Spleen (tissue), 11 donors: ENCODE data around the gene GALNT15. TPM values are rescaled to one million over a fixed set of nuclear protein-coding genes. Genes with fewer than 3 reads are reported as not detected.

ENCODE experiments used
- DNase-seq: peaks from one replicate; pipeline ENCODE4 v3.0.0-alpha.2; 2020
- H3K27ac ChIP-seq, 8 donors: fragments of 200-600 bp; sonication (generic) in 7 of 8; 1 replicate in 4 of 8; 2 replicates in 4 of 8; pipeline versions ENCODE4 v1.5.0 to v1.8.0; 2016 to 2021; ENCODE audit warnings: inconsistent platforms in 4 of 8, mild to moderate bottlenecking in 4 of 8, moderate library complexity in 1 of 8
- H3K27me3 ChIP-seq, 7 donors: fragments of 200-600 bp; sonication (generic) in 6 of 7; replicated peaks in 1 of 7; 1 replicate in 4 of 7; 2 replicates in 3 of 7; pipeline versions ENCODE4 v1.5.0 to v1.8.0; 2016 to 2021; ENCODE audit warnings: inconsistent platforms in 3 of 7, mild to moderate bottlenecking in 1 of 7
- H3K36me3 ChIP-seq, 6 donors: fragments of 200-600 bp; sonication (generic) in 5 of 6; 1 replicate in 4 of 6; 2 replicates in 2 of 6; pipeline versions ENCODE4 v1.5.0 to v1.8.0; 2016 to 2021; ENCODE audit warnings: inconsistent platforms in 2 of 6
- H3K4me1 ChIP-seq, 6 donors: fragments of 200-600 bp; sonication (generic) in 5 of 6; 1 replicate in 3 of 6; 2 replicates in 3 of 6; pipeline versions ENCODE4 v1.5.0 to v1.8.0; 2016 to 2021; ENCODE audit warnings: inconsistent platforms in 3 of 6
- H3K4me3 ChIP-seq, 8 donors: fragments of 200-600 bp; sonication (generic) in 7 of 8; 1 replicate in 4 of 8; 2 replicates in 4 of 8; pipeline versions ENCODE4 v1.5.0 to v1.8.0; 2016 to 2021; ENCODE audit warnings: inconsistent platforms in 4 of 8, mild to moderate bottlenecking in 4 of 8, moderate library complexity in 2 of 8
- H3K9me3 ChIP-seq, 8 donors: fragments of 200-600 bp; sonication (generic) in 7 of 8; 1 replicate in 4 of 8; 2 replicates in 4 of 8; pipeline versions ENCODE4 v1.5.0 to v1.8.0; 2016 to 2021; ENCODE audit warnings: inconsistent platforms in 4 of 8
- POLR2A ChIP-seq, 3 donors: fragments of 450-650 bp; IDR thresholded peaks; one replicate each; pipeline ENCODE4 v1.5.1; 2017; ENCODE audit warnings: antibody characterized with exemption in 3 of 3, mild to moderate bottlenecking in 1 of 3
- POLR2AphosphoS5 ChIP-seq, 3 donors: sonication (generic); formaldehyde crosslinking; IDR thresholded peaks; one replicate each; pipeline ENCODE4 v1.5.1; 2017; ENCODE audit warnings: antibody characterized with exemption in 3 of 3
- WGBS, 5 donors: extraction: QIAGEN DNeasy Blood & Tissue Kit in 3 of 5; methylation state at CpG; one replicate each; pipeline versions ENCODE4 v1.1.5 to v1.1.7; 2013 to 2018; 5-methylcytosine and 5-hydroxymethylcytosine counted together
- intact Hi-C: fragments of 100-400 bp; cut with DNase I; formaldehyde crosslinking; loops from one replicate; pipeline ENCODE4 v1.15.0; 2023; ENCODE audit warnings: low total_unique reads
- polyA plus RNA-seq, 3 donors: library from polyadenylated mRNA; stranded (reverse); fragments of 200-250 nt; gene quantifications; one replicate each; pipeline ENCODE4 v1.2.1, GENCODE V29; 2013
- total RNA-seq, 7 donors: library from RNA; depleted of rRNA in 3 of 7; stranded (reverse); fragments of >200 nt in 3 of 7; fragmentation: NEBNext Ultra II Directional in 4 of 7; extraction: Animal tissue kit (Norgen Biotek cat#: 25700) in 4 of 7; gene quantifications; one replicate each; pipeline versions ENCODE4 v1.1.0 to v1.2.1, GENCODE V29; 2016 to 2021
- TF ChIP-seq, protein P1 (sequence below), 11 experiments: fragments of 200-600 bp in 7 of 11; fragments of 450-650 bp in 4 of 11; sonication (generic) in 4 of 11; IDR thresholded peaks in 8 of 11; conservative IDR thresholded peaks in 3 of 11; 1 replicate in 7 of 11; 2 replicates in 4 of 11; pipeline versions ENCODE4 v1.4.0 to v1.8.0; 2016 to 2021; ENCODE audit warnings: antibody characterized with exemption in 11 of 11, inconsistent platforms in 4 of 11, mild to moderate bottlenecking in 1 of 11
- donor health status: healthy with polysubstance abuse.
- donor health status: DM: no; HTN: no; CAD: no; lungs with moderate emphysema.
- donor health status: DM: no; HTN: no; CAD: no.
- donor health status: Bipolar disorder and iron deficiency.
- donor health status: healthy.
- donor health status: DM: no; HTN: no; CAD: no.
- donor health status: DM: yes; HTN: yes; CAD: no.

The GALNT15 gene
- total and polyA plus RNA-seq, 10 donors = 2.5 to 147 (median 42.1) TPM

- H3K36me3 ChIP-seq = peaks cover 0 to 32% (median 10%) of the 10 kb centered on the region in 6 donors
- TF ChIP-seq POLR2AphosphoS5 (IDR thresholded peaks at IDR 0.05) (no peak), POLR2A (IDR thresholded peaks at IDR 0.05) (no peak)
- TF ChIP-seq, protein P1, sequence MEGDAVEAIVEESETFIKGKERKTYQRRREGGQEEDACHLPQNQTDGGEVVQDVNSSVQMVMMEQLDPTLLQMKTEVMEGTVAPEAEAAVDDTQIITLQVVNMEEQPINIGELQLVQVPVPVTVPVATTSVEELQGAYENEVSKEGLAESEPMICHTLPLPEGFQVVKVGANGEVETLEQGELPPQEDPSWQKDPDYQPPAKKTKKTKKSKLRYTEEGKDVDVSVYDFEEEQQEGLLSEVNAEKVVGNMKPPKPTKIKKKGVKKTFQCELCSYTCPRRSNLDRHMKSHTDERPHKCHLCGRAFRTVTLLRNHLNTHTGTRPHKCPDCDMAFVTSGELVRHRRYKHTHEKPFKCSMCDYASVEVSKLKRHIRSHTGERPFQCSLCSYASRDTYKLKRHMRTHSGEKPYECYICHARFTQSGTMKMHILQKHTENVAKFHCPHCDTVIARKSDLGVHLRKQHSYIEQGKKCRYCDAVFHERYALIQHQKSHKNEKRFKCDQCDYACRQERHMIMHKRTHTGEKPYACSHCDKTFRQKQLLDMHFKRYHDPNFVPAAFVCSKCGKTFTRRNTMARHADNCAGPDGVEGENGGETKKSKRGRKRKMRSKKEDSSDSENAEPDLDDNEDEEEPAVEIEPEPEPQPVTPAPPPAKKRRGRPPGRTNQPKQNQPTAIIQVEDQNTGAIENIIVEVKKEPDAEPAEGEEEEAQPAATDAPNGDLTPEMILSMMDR (IDR thresholded peaks at IDR 0.05 in 8 of 11, conservative IDR thresholded peaks at IDR 0.05 in 3 of 11) = no peak
- no peaks in the 10 kb centered on the region for H3K9me3 ChIP-seq
- 0 to 2% (median 1%) methylated on average over 6 of the region's 6 CpGs for WGBS, 5 donors
- intact Hi-C loops = no loop called here
- peak overlapping the region; percentile 77 to 96 (median 93) for H3K4me3 ChIP-seq
- peaks cover 26 to 75% (median 57%) of the 10 kb centered on the region in 6 donors for H3K4me1 ChIP-seq
- no peak for DNase-seq
- H3K27ac ChIP-seq = peak overlapping the region; percentile 87 to 97 (median 91)
- H3K27me3 ChIP-seq = no peaks in the 10 kb centered on the region
Measured at GRCh38 chr3:16265455-16265786, 90.9 kb downstream of the GALNT15 start.

DNA sequence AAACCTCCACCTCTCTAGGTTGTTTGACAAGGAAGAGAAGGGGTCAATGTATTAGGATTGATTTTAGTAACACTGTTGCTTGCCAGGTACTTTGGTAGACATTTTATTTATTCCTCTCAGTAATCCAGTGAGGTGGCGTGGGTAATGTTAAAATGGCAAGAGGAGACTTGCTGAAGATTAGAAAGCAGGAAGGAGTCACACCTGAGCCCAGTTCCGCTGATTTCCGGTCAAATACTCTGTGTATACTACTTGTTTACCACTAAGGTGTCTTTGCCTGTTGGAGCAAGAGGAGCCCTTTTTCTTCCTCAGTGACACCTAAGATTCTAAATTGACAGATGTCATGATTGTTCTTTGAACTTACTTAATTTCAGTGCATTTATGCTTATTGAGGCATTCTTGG lies 92.2 kb downstream of the GALNT15 start:
- Histone ChIP-seq H3K4me1 (peaks cover 26 to 70% (median 57%) of the 10 kb centered on the region in 6 donors), H3K36me3 (peaks cover 0 to 33% (median 18%) of the 10 kb centered on the region in 6 donors), H3K27ac (no peak overlapping the region), H3K4me3 (no peak overlapping the region), H3K9me3 (no peaks in the 10 kb centered on the region), H3K27me3 (no peaks in the 10 kb centered on the region)
- TF ChIP-seq, protein P1 (IDR thresholded peaks at IDR 0.05 in 8 of 11, conservative IDR thresholded peaks at IDR 0.05 in 3 of 11) = no peak
- TF ChIP-seq POLR2AphosphoS5 (IDR thresholded peaks at IDR 0.05) = no peak
- 77 to 95% (median 88%) methylated on average over 3 of the region's 3 CpGs for WGBS, 5 donors
- intact Hi-C loops = no loop called here
- no peak for DNase-seq

DNA sequence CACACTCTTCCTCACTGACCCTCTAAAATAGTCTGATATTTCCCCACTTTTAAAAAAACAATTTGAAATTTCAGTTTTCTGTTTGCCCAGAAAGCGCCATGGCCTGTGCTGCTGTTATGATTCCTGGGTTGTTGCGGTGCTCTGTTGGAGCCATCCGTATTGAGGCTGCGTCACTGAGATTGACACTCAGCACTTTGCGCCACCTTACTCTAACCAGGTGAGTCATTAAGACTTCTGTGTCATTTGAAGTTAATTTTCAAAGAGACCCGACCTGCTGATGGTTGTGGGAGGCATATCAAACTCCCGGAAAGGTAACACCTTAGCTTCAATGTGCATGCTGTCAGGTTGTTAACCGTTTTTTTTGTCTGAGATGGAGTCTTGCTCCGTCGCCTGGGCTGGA lies 96.4 kb downstream of the GALNT15 start:
- DNase-seq = no peak
- H3K4me1 ChIP-seq = peaks cover 9 to 33% (median 24%) of the 10 kb centered on the region in 6 donors
- 93 to 96% (median 95%) methylated on average over 10 of the region's 10 CpGs for WGBS, 5 donors
- intact Hi-C loops = no loop called here
- no peaks in the 10 kb centered on the region for H3K9me3 ChIP-seq
- TF ChIP-seq POLR2A (IDR thresholded peaks at IDR 0.05) = no peak
- TF ChIP-seq, protein P1 (IDR thresholded peaks at IDR 0.05 in 8 of 11, conservative IDR thresholded peaks at IDR 0.05 in 3 of 11) = no peak
- TF ChIP-seq POLR2AphosphoS5 (IDR thresholded peaks at IDR 0.05) = no peak
- no peaks in the 10 kb centered on the region for H3K27me3 ChIP-seq
- H3K36me3 ChIP-seq = peaks cover 0 to 63% (median 26%) of the 10 kb centered on the region in 6 donors
- no peak overlapping the region for H3K27ac ChIP-seq
- H3K4me3 ChIP-seq = no peak overlapping the region

- Histone ChIP-seq H3K36me3 (peaks cover 0 to 73% (median 28%) of the 10 kb centered on the region in 6 donors), H3K9me3 (no peaks in the 10 kb centered on the region), H3K27me3 (no peaks in the 10 kb centered on the region), H3K4me3 (no peak overlapping the region), H3K27ac (no peak overlapping the region), H3K4me1 (peaks cover 0 to 16% (median 7%) of the 10 kb centered on the region in 6 donors)
- TF ChIP-seq POLR2AphosphoS5 (IDR thresholded peaks at IDR 0.05) (no peak), POLR2A (IDR thresholded peaks at IDR 0.05) (no peak)
- TF ChIP-seq, protein P1 (IDR thresholded peaks at IDR 0.05 in 8 of 11, conservative IDR thresholded peaks at IDR 0.05 in 3 of 11) = no peak
- 69 to 88% (median 84%) methylated on average over 1 of the region's 1 CpG for WGBS, 5 donors
- intact Hi-C loops = no loop called here
- DNase-seq = no peak
Measured at GRCh38 chr3:16272588-16272987, 98.1 kb downstream of the GALNT15 start.
